IMR-90 (cell line): ENCODE measurements around the gene RAB19. TPM values are rescaled to one million over a fixed set of nuclear protein-coding genes. Genes with fewer than 3 reads are reported as not detected.

Experiments used
- ATAC-seq: fragments of 200-7000 bp; cut with Tn5 transposase; 2 replicates; pipeline ENCODE4 v1.9.1; 2020; ENCODE audit warnings: low read depth, mild to moderate bottlenecking, moderate library complexity
- BruUV-seq: library from RNA; stranded (reverse); fragments of 400-500 nt; replicated peaks from 2 replicates; lab custom pipeline; 2021; lab: Mats Ljungman, UMichigan
- CTCF ChIA-PET: fragments of 300-600 bp; formaldehyde crosslinking; extraction: SDS; loops from one replicate; lab custom pipeline; 2021; ENCODE audit warnings: antibody characterized with exemption; lab: Yijun Ruan, JAX
- POLR2A ChIA-PET: fragments of 300-600 bp; sonication (Branson Sonifier 250); formaldehyde crosslinking; loops from one replicate; lab custom pipeline; 2022; ENCODE audit warnings: antibody characterized with exemption; ENCODE audit not compliant: unreplicated experiment; lab: Charles Lee
- DNase-seq: peaks from one replicate; pipeline ENCODE4 v3.0.0; 2013
- H2AFZ ChIP-seq: replicated peaks from 2 replicates; pipeline ENCODE3; 2013; ENCODE audit warnings: low read length, mild to moderate bottlenecking; ENCODE audit not compliant: poor library complexity
- H2AK5ac ChIP-seq: 2 replicates; pipeline ENCODE4 v1.6.1; 2013; ENCODE audit warnings: low read depth, low read length, inconsistent platforms
- H2AK9ac ChIP-seq: replicated peaks from 2 replicates; pipeline ENCODE3; 2013; ENCODE audit warnings: mild to moderate bottlenecking, low read depth, low read length, moderate library complexity; ENCODE audit not compliant: poor library complexity
- H2BK120ac ChIP-seq: 2 replicates; pipeline ENCODE4 v1.6.1; 2013; ENCODE audit warnings: low read depth, low read length, inconsistent platforms
- H2BK15ac ChIP-seq: 3 replicates; pipeline ENCODE4 v1.6.1; 2013; ENCODE audit warnings: low read depth, low read length, inconsistent platforms
- H2BK20ac ChIP-seq: 2 replicates; pipeline ENCODE4 v1.6.1; 2013; ENCODE audit warnings: low read depth, mild to moderate bottlenecking, inconsistent platforms, low read length, moderate library complexity
- H2BK5ac ChIP-seq: 2 replicates; pipeline ENCODE4 v1.6.1; 2013; ENCODE audit warnings: mild to moderate bottlenecking, low read depth, low read length, inconsistent platforms; ENCODE audit not compliant: poor library complexity, severe bottlenecking
- H3K14ac ChIP-seq: replicated peaks from 2 replicates; pipeline ENCODE4 v1.6.1; 2013; ENCODE audit warnings: low read depth, low read length, inconsistent platforms
- H3K18ac ChIP-seq: 2 replicates; pipeline ENCODE4 v1.6.1; 2013; ENCODE audit warnings: low read depth, low read length, control low read depth
- H3K23ac ChIP-seq: 2 replicates; pipeline ENCODE4 v1.6.1; 2013; ENCODE audit warnings: low read depth, low read length, inconsistent platforms
- H3K27ac ChIP-seq: 2 replicates; pipeline ENCODE4 v1.5.1; 2013; ENCODE audit warnings: mild to moderate bottlenecking, control low read depth, low read length; ENCODE audit not compliant: insufficient read depth
- H3K27me3 ChIP-seq: 2 replicates; pipeline ENCODE4 v1.6.1; 2013; ENCODE audit warnings: low read length; ENCODE audit not compliant: control insufficient read depth, insufficient read depth
- H3K36me3 ChIP-seq: 2 replicates; pipeline ENCODE4 v1.6.1; 2013; ENCODE audit warnings: low read length, mixed read lengths; ENCODE audit not compliant: control insufficient read depth, insufficient read depth
- H3K4ac ChIP-seq: 2 replicates; pipeline ENCODE4 v1.6.1; 2013; ENCODE audit warnings: low read depth, low read length, inconsistent platforms
- H3K4me1 ChIP-seq: 2 replicates; pipeline ENCODE4 v1.6.1; 2013; ENCODE audit warnings: low read length, mixed read lengths; ENCODE audit not compliant: control insufficient read depth, insufficient read depth
- H3K4me2 ChIP-seq: 2 replicates; pipeline ENCODE4 v1.6.1; 2013; ENCODE audit warnings: low read depth, mild to moderate bottlenecking, control low read depth, low read length, moderate library complexity
- H3K4me3 ChIP-seq: 2 replicates; pipeline ENCODE4 v1.5.1; 2013; ENCODE audit warnings: low read depth, mild to moderate bottlenecking, control low read depth, low read length, moderate library complexity; ENCODE audit not compliant: insufficient read depth
- H3K56ac ChIP-seq: 2 replicates; pipeline ENCODE4 v1.6.1; 2013; ENCODE audit warnings: low read length, inconsistent platforms; ENCODE audit not compliant: insufficient read depth; ENCODE audit errors: extremely low read depth
- H3K79me1 ChIP-seq, 2 experiments: 2 replicates each; pipeline ENCODE4 v1.6.1; 2013; ENCODE audit warnings: low read length in 2 of 2, inconsistent platforms in 1 of 2, low read depth in 1 of 2
- H3K9ac ChIP-seq: 2 replicates; pipeline ENCODE4 v1.6.1; 2013; ENCODE audit warnings: low read depth, low read length, control low read depth
- H3K9me1 ChIP-seq: 2 replicates; pipeline ENCODE4 v1.6.1; 2013; ENCODE audit warnings: low read length, inconsistent platforms; ENCODE audit not compliant: insufficient read depth
- H3K9me3 ChIP-seq: 2 replicates; pipeline ENCODE4 v1.6.1; 2013; ENCODE audit warnings: low read length; ENCODE audit not compliant: control insufficient read depth, insufficient read depth
- H4K20me1 ChIP-seq: 2 replicates; pipeline ENCODE4 v1.6.1; 2013; ENCODE audit warnings: low read length, inconsistent platforms; ENCODE audit not compliant: insufficient read depth
- H4K5ac ChIP-seq: 2 replicates; pipeline ENCODE4 v1.6.1; 2013; ENCODE audit warnings: mild to moderate bottlenecking, low read depth, low read length, control low read depth
- H4K8ac ChIP-seq, 2 experiments: 2 replicates each; pipeline ENCODE4 v1.6.1; 2013; ENCODE audit warnings: low read depth in 2 of 2, low read length in 2 of 2, control low read depth in 1 of 2, inconsistent platforms in 1 of 2
- H4K91ac ChIP-seq: 2 replicates; pipeline ENCODE4 v1.6.1; 2013; ENCODE audit warnings: low read depth, low read length, inconsistent platforms; ENCODE audit not compliant: insufficient read depth
- BHLHE40 ChIP-seq: fragments of 150-350 bp; IDR thresholded peaks from 2 replicates; pipeline ENCODE4 v1.6.1; 2016; ENCODE audit warnings: mild to moderate bottlenecking, low read depth, low read length
- CEBPB ChIP-seq: IDR thresholded peaks from 2 replicates; pipeline ENCODE4 v1.6.1; 2012; ENCODE audit warnings: low read depth, low read length, improper control_type of control experiment
- CHD1 ChIP-seq: IDR thresholded peaks from 2 replicates; pipeline ENCODE4 v1.6.1; 2012; ENCODE audit warnings: low read depth, low read length, improper control_type of control experiment
- FOS ChIP-seq: fragments of 150-350 bp; IDR thresholded peaks from 2 replicates; pipeline ENCODE4 v1.6.1; 2016; ENCODE audit warnings: low read depth, low read length
- MAFK ChIP-seq: IDR thresholded peaks from 2 replicates; pipeline ENCODE4 v1.6.1; 2012; ENCODE audit warnings: low read depth, low read length, improper control_type of control experiment
- MAZ ChIP-seq: IDR thresholded peaks from 2 replicates; pipeline ENCODE4 v1.6.1; 2012; ENCODE audit warnings: low read depth, mild to moderate bottlenecking, low read length, improper control_type of control experiment, moderate library complexity, borderline replicate concordance
- MXI1 ChIP-seq: IDR thresholded peaks from 2 replicates; pipeline ENCODE4 v1.6.1; 2012; ENCODE audit warnings: low read depth, mild to moderate bottlenecking, low read length, moderate library complexity, borderline replicate concordance
- NFE2L2 ChIP-seq: fragments of 150-350 bp; IDR thresholded peaks from 2 replicates; pipeline ENCODE4 v1.6.1; 2016; ENCODE audit warnings: low read depth, mild to moderate bottlenecking, low read length
- POLR2A ChIP-seq: IDR thresholded peaks from 2 replicates; pipeline ENCODE4 v1.6.1; 2012; ENCODE audit warnings: mild to moderate bottlenecking, low read depth, low read length
- RAD21 ChIP-seq: IDR thresholded peaks from 2 replicates; pipeline ENCODE4 v1.6.1; 2012; ENCODE audit warnings: low read length, improper control_type of control experiment
- RCOR1 ChIP-seq: IDR thresholded peaks from 2 replicates; pipeline ENCODE4 v1.6.1; 2012; ENCODE audit warnings: mild to moderate bottlenecking, low read length, improper control_type of control experiment; ENCODE audit not compliant: insufficient replicate concordance
- RFX5 ChIP-seq: IDR thresholded peaks from 2 replicates; pipeline ENCODE4 v1.8.0; 2012; ENCODE audit warnings: low read depth, mild to moderate bottlenecking, low read length, moderate library complexity
- SMC3 ChIP-seq: fragments of 150-350 bp; IDR thresholded peaks from 2 replicates; pipeline ENCODE4 v1.6.1; 2016; ENCODE audit warnings: low read depth, mild to moderate bottlenecking, antibody characterized with exemption, low read length, moderate library complexity
- WGBS, 2 experiments: methylation state at CpG; one replicate each; pipeline versions ENCODE4 v1.1.5 to v1.1.7; 2013; ENCODE audit warnings: missing lambda C conversion rate in 2 of 2; ENCODE audit not compliant: insufficient read length in 1 of 2; ENCODE audit errors: extremely low coverage in 2 of 2; 5-methylcytosine and 5-hydroxymethylcytosine counted together
- dilution Hi-C: fragments of 300-500 bp; cut with HindIII; formaldehyde crosslinking; loops from one replicate; pipeline ENCODE4 v1.14.3; 2018; ENCODE audit warnings: low sequenced_read_pairs; ENCODE audit not compliant: unreplicated experiment
- in situ Hi-C: fragments of 300-500 bp; cut with MboI; formaldehyde crosslinking; loops from 3 replicates; pipeline ENCODE4 v1.14.3; 2019; ENCODE audit warnings: low sequenced_read_pairs, inconsistent platforms, mixed read lengths
- intact Hi-C: fragments of 100-400 bp; cut with micrococcal nuclease; formaldehyde crosslinking; loops from 2 replicates; pipeline ENCODE4 v1.10.0; 2022
- polyA plus RNA-seq, 3 experiments: library from polyadenylated mRNA; depleted of rRNA; stranded (reverse); fragments of >200 nt; gene quantifications; 2 replicates each; pipeline ENCODE4 v1.2.3, GENCODE V29; 2012; ENCODE audit warnings: low replicate concordance in 1 of 3
- total RNA-seq: library from RNA; depleted of rRNA; stranded (reverse); fragments of >200 nt; gene quantifications from 2 replicates; pipeline ENCODE4 v1.2.3, GENCODE V29; 2012
- TF ChIP-seq, protein P1 (sequence below): conservative IDR thresholded peaks from 2 replicates; pipeline ENCODE4 v1.5.1; 2012; ENCODE audit warnings: mild to moderate bottlenecking, low read depth, low read length, improper control_type of control experiment
- TF ChIP-seq, protein P2 (sequence below): fragments of 150-350 bp; IDR thresholded peaks from 2 replicates; pipeline ENCODE4 v1.6.1; 2017; ENCODE audit warnings: mild to moderate bottlenecking, antibody characterized with exemption, low read length, low read depth
- TF ChIP-seq, protein P3 (sequence below): fragments of 150-350 bp; IDR thresholded peaks from 2 replicates; pipeline ENCODE4 v1.6.1; 2016; ENCODE audit warnings: low read depth, mild to moderate bottlenecking, low read length, moderate library complexity, borderline replicate concordance

The RAB19 gene
- total and polyA plus RNA-seq, 2 of the 4 experiments (the other 2 are of a cell fraction): not detected

DNA sequence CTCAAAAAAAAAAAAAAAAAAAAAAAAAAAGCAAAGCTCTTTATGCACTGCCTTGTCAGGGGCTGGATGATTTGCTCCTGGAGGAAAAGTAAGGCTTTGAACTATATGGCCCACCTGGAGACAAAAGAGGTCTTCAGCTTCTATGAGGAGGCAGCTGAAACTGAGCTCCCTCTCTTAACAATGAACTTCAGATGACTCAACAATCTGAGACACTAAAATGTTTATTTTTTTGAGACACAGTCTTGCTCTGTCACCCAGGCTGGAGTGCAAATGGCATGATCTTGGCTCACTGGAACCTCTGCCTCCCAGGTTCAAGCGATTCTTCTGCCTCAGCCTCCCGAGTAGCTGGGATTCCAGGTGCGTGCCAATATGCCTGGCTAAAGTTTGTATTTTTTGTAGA is 36.7 kb downstream of the RAB19 start:
- H3K4me3 ChIP-seq: no peak overlapping the region
- ATAC-seq (peak; percentile 49), DNase-seq (peak; percentile 21)
- H3K4me2 ChIP-seq: no peak overlapping the region
- H3K23ac ChIP-seq: no peak overlapping the region
- no peak overlapping the region for H2AFZ ChIP-seq
- WGBS, 2 experiments: no CpG with 5 or more reads among the region's 3 CpGs
- POLR2A ChIA-PET: no interaction called here
- CTCF ChIA-PET: interaction anchor here (0.6 kb wide), 1 partner anchor 20 kb away, joined by 3 read pairs; no protein-coding TSS in a partner anchor
- H2AK9ac ChIP-seq: no peak overlapping the region
- no peak overlapping the region for H4K8ac ChIP-seq
- H4K20me1 ChIP-seq: no peaks in the 10 kb centered on the region
- no peak overlapping the region for H2BK5ac ChIP-seq
- no peak overlapping the region for H3K9ac ChIP-seq
- no peak overlapping the region for H3K27ac ChIP-seq
- in situ Hi-C loops (no loop called here), intact Hi-C loops (no loop called here), dilution Hi-C loops (no loop called here)
- no peak overlapping the region for H3K18ac ChIP-seq
- no peaks in the 10 kb centered on the region for H3K27me3 ChIP-seq
- H4K91ac ChIP-seq: no peak overlapping the region
- H3K36me3 ChIP-seq: no peaks in the 10 kb centered on the region
- peaks cover 2% of the 10 kb centered on the region; the same call in 1 of the 2 replicates for H3K4me1 ChIP-seq
- no peak overlapping the region for H3K56ac ChIP-seq
- no peak overlapping the region for H2BK15ac ChIP-seq
- BruUV-seq: no TSS peak
- no peak overlapping the region for H3K14ac ChIP-seq
- H3K79me1 ChIP-seq: no peaks in the 10 kb centered on the region
- no peak overlapping the region for H2BK120ac ChIP-seq
- H4K5ac ChIP-seq: no peak overlapping the region
- H3K9me3 ChIP-seq: no peaks in the 10 kb centered on the region
- no peak overlapping the region for H2BK20ac ChIP-seq
- no peak overlapping the region for H3K4ac ChIP-seq
- no peaks in the 10 kb centered on the region for H3K9me1 ChIP-seq
- H2AK5ac ChIP-seq: no peak overlapping the region
- no peak for TF ChIP-seq FOS
- no peak for TF ChIP-seq CHD1
- TF ChIP-seq, protein P1, sequence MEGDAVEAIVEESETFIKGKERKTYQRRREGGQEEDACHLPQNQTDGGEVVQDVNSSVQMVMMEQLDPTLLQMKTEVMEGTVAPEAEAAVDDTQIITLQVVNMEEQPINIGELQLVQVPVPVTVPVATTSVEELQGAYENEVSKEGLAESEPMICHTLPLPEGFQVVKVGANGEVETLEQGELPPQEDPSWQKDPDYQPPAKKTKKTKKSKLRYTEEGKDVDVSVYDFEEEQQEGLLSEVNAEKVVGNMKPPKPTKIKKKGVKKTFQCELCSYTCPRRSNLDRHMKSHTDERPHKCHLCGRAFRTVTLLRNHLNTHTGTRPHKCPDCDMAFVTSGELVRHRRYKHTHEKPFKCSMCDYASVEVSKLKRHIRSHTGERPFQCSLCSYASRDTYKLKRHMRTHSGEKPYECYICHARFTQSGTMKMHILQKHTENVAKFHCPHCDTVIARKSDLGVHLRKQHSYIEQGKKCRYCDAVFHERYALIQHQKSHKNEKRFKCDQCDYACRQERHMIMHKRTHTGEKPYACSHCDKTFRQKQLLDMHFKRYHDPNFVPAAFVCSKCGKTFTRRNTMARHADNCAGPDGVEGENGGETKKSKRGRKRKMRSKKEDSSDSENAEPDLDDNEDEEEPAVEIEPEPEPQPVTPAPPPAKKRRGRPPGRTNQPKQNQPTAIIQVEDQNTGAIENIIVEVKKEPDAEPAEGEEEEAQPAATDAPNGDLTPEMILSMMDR: no peak
- no peak for TF ChIP-seq CEBPB
- no peak for TF ChIP-seq POLR2A
- TF ChIP-seq MAZ: no peak
- TF ChIP-seq RCOR1: no peak
- no peak for TF ChIP-seq RFX5
- TF ChIP-seq SMC3: no peak
- no peak for TF ChIP-seq RAD21
- TF ChIP-seq, protein P2, sequence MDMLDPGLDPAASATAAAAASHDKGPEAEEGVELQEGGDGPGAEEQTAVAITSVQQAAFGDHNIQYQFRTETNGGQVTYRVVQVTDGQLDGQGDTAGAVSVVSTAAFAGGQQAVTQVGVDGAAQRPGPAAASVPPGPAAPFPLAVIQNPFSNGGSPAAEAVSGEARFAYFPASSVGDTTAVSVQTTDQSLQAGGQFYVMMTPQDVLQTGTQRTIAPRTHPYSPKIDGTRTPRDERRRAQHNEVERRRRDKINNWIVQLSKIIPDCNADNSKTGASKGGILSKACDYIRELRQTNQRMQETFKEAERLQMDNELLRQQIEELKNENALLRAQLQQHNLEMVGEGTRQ: no peak
- TF ChIP-seq, protein P3, sequence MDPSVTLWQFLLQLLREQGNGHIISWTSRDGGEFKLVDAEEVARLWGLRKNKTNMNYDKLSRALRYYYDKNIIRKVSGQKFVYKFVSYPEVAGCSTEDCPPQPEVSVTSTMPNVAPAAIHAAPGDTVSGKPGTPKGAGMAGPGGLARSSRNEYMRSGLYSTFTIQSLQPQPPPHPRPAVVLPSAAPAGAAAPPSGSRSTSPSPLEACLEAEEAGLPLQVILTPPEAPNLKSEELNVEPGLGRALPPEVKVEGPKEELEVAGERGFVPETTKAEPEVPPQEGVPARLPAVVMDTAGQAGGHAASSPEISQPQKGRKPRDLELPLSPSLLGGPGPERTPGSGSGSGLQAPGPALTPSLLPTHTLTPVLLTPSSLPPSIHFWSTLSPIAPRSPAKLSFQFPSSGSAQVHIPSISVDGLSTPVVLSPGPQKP: no peak
- TF ChIP-seq MAFK: no peak
- TF ChIP-seq NFE2L2: no peak
- TF ChIP-seq BHLHE40: no peak
- no peak for TF ChIP-seq MXI1
